ENCODE data around the gene OTUB1.

The OTUB1 gene

GRCh38 chr11:64023712-64024710, 37.8 kb downstream of the OTUB1 start:
- DNase-seq (ENCODE audit: low read depth), result no peak

GRCh38 chr11:64025205-64025604, 39.0 kb downstream of the OTUB1 start:
- no peak for DNase-seq (ENCODE audit: low read depth)

GRCh38 chr11:64026575-64027205, 40.5 kb downstream of the OTUB1 start:
- DNase-seq (ENCODE audit: low read depth), result no peak

- DNase-seq (ENCODE audit: low read depth), result no peak
Measured at GRCh38 chr11:64027651-64028397, 41.6 kb downstream of the OTUB1 start.

- no peak for DNase-seq (ENCODE audit: low read depth)
Measured at GRCh38 chr11:64028398-64029115, 42.3 kb downstream of the OTUB1 start.

GRCh38 chr11:64029773-64030172, 43.5 kb downstream of the OTUB1 start:
- no peak for DNase-seq (ENCODE audit: low read depth)

- no peak for DNase-seq (ENCODE audit: low read depth)
Measured at GRCh38 chr11:64031001-64031400, 44.8 kb downstream of the OTUB1 start.

- no peak for DNase-seq (ENCODE audit: low read depth)
Measured at GRCh38 chr11:64032050-64032449, 45.8 kb downstream of the OTUB1 start.

GRCh38 chr11:64034411-64034811, 48.2 kb downstream of the OTUB1 start:
- no peak for DNase-seq (ENCODE audit: low read depth)

- no peak for DNase-seq (ENCODE audit: low read depth)
Measured at GRCh38 chr11:64035081-64035524, 48.9 kb downstream of the OTUB1 start.

- no peak for DNase-seq (ENCODE audit: low read depth)
Measured at GRCh38 chr11:64035576-64035975, 49.3 kb downstream of the OTUB1 start, which contains the start of gene FLRT1. TSS of gene FLRT1 (plus strand) at chr11:64035931. CDS start at chr11:64116268, 80,337 bp downstream.

GRCh38 chr11:64036087-64037026, 50.1 kb downstream of the OTUB1 start:
- DNase-seq (ENCODE audit: low read depth), result no peak

GRCh38 chr11:64037027-64037634, 50.9 kb downstream of the OTUB1 start:
- DNase-seq (ENCODE audit: low read depth), result no peak

- no peak for DNase-seq (ENCODE audit: low read depth)
Measured at GRCh38 chr11:64038500-64038899, 52.3 kb downstream of the OTUB1 start.

- no peak for DNase-seq (ENCODE audit: low read depth)
Measured at GRCh38 chr11:64039012-64039665, 52.9 kb downstream of the OTUB1 start.

GRCh38 chr11:64040684-64041322, 54.6 kb downstream of the OTUB1 start:
- no peak for DNase-seq (ENCODE audit: low read depth)

- DNase-seq (ENCODE audit: low read depth), result no peak
Measured at GRCh38 chr11:64041846-64042245, 55.6 kb downstream of the OTUB1 start.

- no peak for DNase-seq (ENCODE audit: low read depth)
Measured at GRCh38 chr11:64042301-64042700, 56.1 kb downstream of the OTUB1 start.

GRCh38 chr11:64043545-64043944, 57.3 kb downstream of the OTUB1 start:
- no peak for DNase-seq (ENCODE audit: low read depth)

All from fibroblast of gingiva (primary cell).